Measurements from ENCODE around the gene RAB3C.

The RAB3C gene

GRCh38 chr5:58714046-58714445 lies 131.2 kb downstream of the RAB3C start:
- Histone ChIP-seq H3K4me1 (ENCODE audit: insufficient read depth, low read length) (peaks cover 21% of the 10 kb centered on the region; the same call in 1 of the 2 replicates), H3K4me3 (ENCODE audit: low read length) (no peak overlapping the region), H3K9me3 (ENCODE audit: insufficient read depth, low read depth, low read length) (peaks cover 6% of the 10 kb centered on the region; the same call in 1 of the 2 replicates), H3K9ac (ENCODE audit: low read depth, low read length) (no peak overlapping the region), H3K36me3 (ENCODE audit: insufficient read depth, low read depth, low read length) (no peaks in the 10 kb centered on the region), H3K27ac (ENCODE audit: low read length) (no peak overlapping the region), H3K27me3 (ENCODE audit: insufficient read depth, low read length) (no peaks in the 10 kb centered on the region)

DNA sequence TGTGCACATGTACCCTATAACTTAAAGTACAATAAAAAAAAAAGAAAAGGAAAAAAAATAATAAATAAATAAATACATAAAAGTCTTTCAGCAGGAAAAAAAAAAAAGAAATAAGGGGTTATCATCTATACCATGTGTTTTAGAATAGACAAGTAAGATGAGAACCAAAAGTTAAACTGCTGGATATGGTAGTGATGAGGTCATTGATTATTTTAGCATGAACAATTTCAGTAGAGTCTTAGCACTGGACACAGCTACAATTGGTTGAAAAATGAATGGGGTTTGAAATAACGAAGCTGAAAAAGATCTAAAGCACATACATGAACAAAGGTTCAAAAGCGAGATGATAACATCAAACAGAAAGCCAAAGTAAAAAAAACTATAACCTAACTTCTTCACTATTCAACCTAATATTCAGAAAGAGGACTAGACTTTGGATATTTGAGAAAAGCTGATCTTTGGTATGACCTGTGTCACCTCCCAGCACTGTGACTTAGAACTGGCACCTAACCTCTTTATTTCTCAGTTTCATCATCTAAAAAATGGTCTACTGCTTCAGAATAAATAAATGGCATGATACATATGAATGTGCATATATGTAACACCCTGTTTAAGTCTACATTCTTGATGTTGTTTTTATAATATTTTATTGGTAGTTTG lies 133.3 kb downstream of the RAB3C start:
- Histone ChIP-seq H3K4me3 (ENCODE audit: low read length) (no peak overlapping the region), H3K36me3 (ENCODE audit: insufficient read depth, low read depth, low read length) (no peaks in the 10 kb centered on the region), H3K27me3 (ENCODE audit: insufficient read depth, low read length) (no peaks in the 10 kb centered on the region), H3K9me3 (ENCODE audit: insufficient read depth, low read depth, low read length) (peaks cover 6% of the 10 kb centered on the region; the same call in 1 of the 2 replicates), H3K27ac (ENCODE audit: low read length) (no peak overlapping the region), H3K9ac (ENCODE audit: low read depth, low read length) (no peak overlapping the region), H3K4me1 (ENCODE audit: insufficient read depth, low read length) (peaks cover 36% of the 10 kb centered on the region; the same call in 1 of the 2 replicates)

DNA sequence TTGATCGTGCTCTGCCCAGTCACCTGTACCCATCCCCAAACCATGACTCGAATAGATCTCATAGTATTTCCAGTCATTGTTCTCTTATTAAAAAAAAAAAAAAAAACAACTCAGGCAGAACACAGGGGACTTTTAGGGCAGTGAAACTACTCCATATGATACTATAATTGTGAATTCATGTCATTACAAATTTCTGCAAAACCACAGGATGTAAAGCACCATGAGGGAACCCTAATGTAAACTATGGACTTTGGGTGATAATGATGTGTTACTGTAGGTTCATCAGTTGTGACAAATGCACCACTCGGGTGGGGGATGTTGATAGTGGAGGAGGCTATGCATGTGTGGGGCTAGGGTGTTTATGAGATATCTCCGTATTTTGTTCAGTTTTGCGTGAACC lies 133.8 kb downstream of the RAB3C start:
- H3K27me3 ChIP-seq (ENCODE audit: insufficient read depth, low read length): no peaks in the 10 kb centered on the region
- H3K4me1 ChIP-seq (ENCODE audit: insufficient read depth, low read length): peaks cover 41% of the 10 kb centered on the region; the same call in 1 of the 2 replicates
- no peak overlapping the region for H3K27ac ChIP-seq (ENCODE audit: low read length)
- H3K4me3 ChIP-seq (ENCODE audit: low read length): peak overlapping the region; percentile 12; the same call in 1 of the 2 replicates
- H3K9ac ChIP-seq (ENCODE audit: low read depth, low read length): peak overlapping the region; percentile 4; the same call in 1 of the 2 replicates
- peaks cover 6% of the 10 kb centered on the region; the same call in 1 of the 2 replicates for H3K9me3 ChIP-seq (ENCODE audit: insufficient read depth, low read depth, low read length)
- H3K36me3 ChIP-seq (ENCODE audit: insufficient read depth, low read depth, low read length): no peaks in the 10 kb centered on the region

DNA sequence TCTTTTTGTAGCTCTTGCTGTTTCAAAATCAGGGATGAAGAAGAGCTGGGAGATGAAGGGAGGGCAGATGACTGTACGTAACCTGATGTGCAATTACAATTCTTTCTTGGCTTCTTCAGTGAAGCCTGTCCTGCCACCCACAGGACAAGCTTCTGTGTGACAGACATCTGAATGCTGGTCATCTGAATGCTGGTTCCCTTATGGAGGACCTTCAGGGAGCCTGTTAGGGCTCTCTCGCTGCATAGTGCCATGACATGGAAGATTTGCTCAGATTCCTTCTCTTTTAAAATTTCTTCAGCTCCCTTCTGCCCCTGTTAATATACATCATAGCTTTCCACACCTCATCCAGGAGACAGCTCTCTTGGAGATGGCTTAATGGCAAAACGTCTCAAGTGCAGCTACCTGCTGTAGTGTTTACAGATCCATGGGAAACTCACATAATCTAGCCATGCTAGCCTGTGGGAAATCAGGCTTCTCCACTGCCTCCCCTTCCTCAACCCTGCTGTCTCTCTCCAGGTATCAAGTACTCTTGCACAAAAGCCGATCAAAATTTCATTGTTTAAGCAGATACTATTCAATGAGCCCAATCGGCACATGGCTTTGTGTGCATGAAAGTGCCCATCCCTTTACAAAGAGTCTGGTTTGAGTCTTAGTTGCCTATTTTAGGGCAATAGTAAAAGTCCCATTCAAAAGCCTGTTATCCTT lies 134.6 kb downstream of the RAB3C start:
- H3K9me3 ChIP-seq (ENCODE audit: insufficient read depth, low read depth, low read length): peaks cover 6% of the 10 kb centered on the region; the same call in 1 of the 2 replicates
- H3K27ac ChIP-seq (ENCODE audit: low read length): no peak overlapping the region
- peak overlapping the region; percentile 4; the same call in 1 of the 2 replicates for H3K9ac ChIP-seq (ENCODE audit: low read depth, low read length)
- H3K4me1 ChIP-seq (ENCODE audit: insufficient read depth, low read length): peaks cover 48% of the 10 kb centered on the region
- no peaks in the 10 kb centered on the region for H3K27me3 ChIP-seq (ENCODE audit: insufficient read depth, low read length)
- H3K36me3 ChIP-seq (ENCODE audit: insufficient read depth, low read depth, low read length): no peaks in the 10 kb centered on the region
- H3K4me3 ChIP-seq (ENCODE audit: low read length): peak overlapping the region; percentile 34; the same call in 1 of the 2 replicates

DNA sequence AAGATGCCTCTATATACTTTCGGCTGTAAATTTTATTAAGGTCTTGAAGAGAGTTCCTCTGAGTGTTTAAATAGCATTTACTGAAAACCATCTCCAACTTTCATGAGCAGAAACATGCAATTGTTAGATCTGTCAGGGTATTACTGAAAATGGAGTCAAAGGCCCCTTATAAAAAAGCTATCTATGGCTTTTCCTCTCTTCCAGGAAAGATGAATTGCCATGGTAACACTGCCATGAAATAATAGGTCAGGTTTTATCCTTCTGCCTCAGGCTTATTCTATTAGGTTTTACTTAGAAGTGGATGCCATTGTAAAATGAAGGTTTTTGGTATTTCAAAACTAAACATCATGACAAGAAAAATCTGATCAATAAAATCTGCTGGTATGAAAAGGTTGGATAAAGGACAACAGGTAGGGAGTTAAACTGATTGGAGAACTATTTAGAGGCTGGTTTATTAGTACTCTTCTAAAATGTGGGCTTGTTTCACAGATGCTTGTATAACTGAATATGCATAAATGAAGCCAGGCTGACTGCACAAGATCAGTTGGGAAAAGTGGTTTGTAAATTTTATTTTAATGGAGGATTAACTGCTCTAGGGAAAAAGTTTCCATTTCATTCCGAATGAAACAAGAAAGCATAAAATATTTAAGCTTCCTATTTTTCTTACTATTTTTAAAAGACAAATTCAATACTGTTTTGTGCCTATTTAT lies 135.5 kb downstream of the RAB3C start:
- Histone ChIP-seq H3K36me3 (ENCODE audit: insufficient read depth, low read depth, low read length) (no peaks in the 10 kb centered on the region), H3K9me3 (ENCODE audit: insufficient read depth, low read depth, low read length) (peaks cover 6% of the 10 kb centered on the region; the same call in 1 of the 2 replicates), H3K27ac (ENCODE audit: low read length) (no peak overlapping the region), H3K9ac (ENCODE audit: low read depth, low read length) (peak overlapping the region; percentile 24; the same call in 1 of the 2 replicates), H3K27me3 (ENCODE audit: insufficient read depth, low read length) (peaks cover 2% of the 10 kb centered on the region; the same call in 1 of the 2 replicates), H3K4me1 (ENCODE audit: insufficient read depth, low read length) (peaks cover 53% of the 10 kb centered on the region), H3K4me3 (ENCODE audit: low read length) (peak overlapping the region; percentile 34; the same call in 1 of the 2 replicates)

DNA sequence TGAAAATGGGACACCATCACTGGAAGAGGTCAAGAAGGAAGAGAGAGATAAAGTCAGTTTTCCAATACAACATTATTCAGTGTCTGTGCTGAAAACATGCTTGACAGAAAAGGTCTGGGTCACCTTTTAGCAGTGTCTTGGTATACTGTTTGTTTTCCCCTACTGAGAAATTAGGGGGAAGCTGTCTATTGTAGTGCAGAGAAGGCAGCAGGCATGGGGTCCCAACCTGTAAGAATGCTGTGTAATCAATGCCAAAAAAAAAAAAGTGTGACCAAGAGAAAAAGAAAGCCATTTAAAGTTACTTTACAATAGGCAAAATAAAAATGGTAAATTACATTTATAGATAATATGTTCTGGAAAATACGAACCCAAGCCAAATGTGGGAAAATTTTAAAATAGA lies 139.3 kb downstream of the RAB3C start:
- peaks cover 48% of the 10 kb centered on the region for H3K4me1 ChIP-seq (ENCODE audit: insufficient read depth, low read length)
- peaks cover 6% of the 10 kb centered on the region; the same call in 1 of the 2 replicates for H3K27me3 ChIP-seq (ENCODE audit: insufficient read depth, low read length)
- 0 out of 2 replicates have a peak, but pooled peaks cover 9% of the 10 kb centered on the region for H3K36me3 ChIP-seq (ENCODE audit: insufficient read depth, low read depth, low read length)
- no peak overlapping the region for H3K27ac ChIP-seq (ENCODE audit: low read length)
- H3K9me3 ChIP-seq (ENCODE audit: insufficient read depth, low read depth, low read length): peaks cover 17% of the 10 kb centered on the region
- peak overlapping the region; percentile 1; the same call in 1 of the 2 replicates for H3K4me3 ChIP-seq (ENCODE audit: low read length)
- H3K9ac ChIP-seq (ENCODE audit: low read depth, low read length): no peak overlapping the region

DNA sequence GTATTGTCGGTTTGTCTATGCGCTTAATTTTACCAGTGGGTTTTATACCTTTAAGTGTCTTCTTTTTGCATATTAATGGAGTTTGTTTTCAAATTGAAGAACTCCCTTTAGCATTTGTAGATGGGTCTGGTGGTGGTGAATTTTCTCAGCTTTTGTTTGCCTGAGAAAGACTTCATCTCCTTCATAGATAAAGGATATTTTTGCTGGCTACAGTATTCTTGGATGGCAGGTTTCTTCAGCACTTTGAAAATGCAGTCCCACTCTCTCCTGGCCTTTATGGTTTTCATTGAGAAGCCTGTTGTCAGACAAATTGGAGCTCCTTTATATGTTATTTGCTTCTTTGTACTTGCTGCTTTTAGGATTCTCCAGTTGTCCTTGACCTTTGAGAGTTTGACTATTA lies 142.1 kb downstream of the RAB3C start:
- Histone ChIP-seq H3K9me3 (ENCODE audit: insufficient read depth, low read depth, low read length) (peaks cover 17% of the 10 kb centered on the region), H3K27me3 (ENCODE audit: insufficient read depth, low read length) (peaks cover 6% of the 10 kb centered on the region; the same call in 1 of the 2 replicates), H3K36me3 (ENCODE audit: insufficient read depth, low read depth, low read length) (0 out of 2 replicates have a peak, but pooled peaks cover 9% of the 10 kb centered on the region), H3K4me1 (ENCODE audit: insufficient read depth, low read length) (peaks cover 26% of the 10 kb centered on the region), H3K9ac (ENCODE audit: low read depth, low read length) (no peak overlapping the region), H3K4me3 (ENCODE audit: low read length) (no peak overlapping the region), H3K27ac (ENCODE audit: low read length) (no peak overlapping the region)

DNA sequence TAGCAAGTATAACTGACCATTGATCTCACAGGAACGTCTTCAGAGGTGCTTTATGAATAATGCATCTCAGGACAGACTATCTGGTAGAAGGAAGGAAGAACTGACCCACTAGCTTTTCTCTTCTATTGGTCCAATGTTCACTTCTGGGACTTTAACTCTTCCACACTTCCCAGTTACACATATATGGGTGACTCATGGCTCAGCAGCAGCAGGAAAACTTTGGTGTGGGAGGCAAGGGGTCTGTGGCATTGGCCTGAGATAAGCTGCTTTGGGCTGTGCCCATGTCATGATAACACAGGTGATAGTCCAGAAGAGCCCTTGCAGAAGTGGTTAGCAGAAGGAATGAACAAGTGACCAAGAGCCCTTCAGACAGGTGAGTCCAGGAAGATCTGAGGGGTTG lies 148.8 kb downstream of the RAB3C start:
- H3K9ac ChIP-seq (ENCODE audit: low read depth, low read length): no peak overlapping the region
- H3K27ac ChIP-seq (ENCODE audit: low read length): no peak overlapping the region
- no peaks in the 10 kb centered on the region for H3K4me1 ChIP-seq (ENCODE audit: insufficient read depth, low read length)
- no peaks in the 10 kb centered on the region for H3K9me3 ChIP-seq (ENCODE audit: insufficient read depth, low read depth, low read length)
- no peaks in the 10 kb centered on the region for H3K27me3 ChIP-seq (ENCODE audit: insufficient read depth, low read length)
- no peak overlapping the region for H3K4me3 ChIP-seq (ENCODE audit: low read length)
- H3K36me3 ChIP-seq (ENCODE audit: insufficient read depth, low read depth, low read length): no peaks in the 10 kb centered on the region

- no peaks in the 10 kb centered on the region for H3K27me3 ChIP-seq (ENCODE audit: insufficient read depth, low read length)
- H3K9ac ChIP-seq (ENCODE audit: low read depth, low read length): no peak overlapping the region
- no peak overlapping the region for H3K4me3 ChIP-seq (ENCODE audit: low read length)
- no peaks in the 10 kb centered on the region for H3K4me1 ChIP-seq (ENCODE audit: insufficient read depth, low read length)
- no peak overlapping the region for H3K27ac ChIP-seq (ENCODE audit: low read length)
- no peaks in the 10 kb centered on the region for H3K36me3 ChIP-seq (ENCODE audit: insufficient read depth, low read depth, low read length)
- no peaks in the 10 kb centered on the region for H3K9me3 ChIP-seq (ENCODE audit: insufficient read depth, low read depth, low read length)
Measured at GRCh38 chr5:58735637-58736036, 152.8 kb downstream of the RAB3C start.

DNA sequence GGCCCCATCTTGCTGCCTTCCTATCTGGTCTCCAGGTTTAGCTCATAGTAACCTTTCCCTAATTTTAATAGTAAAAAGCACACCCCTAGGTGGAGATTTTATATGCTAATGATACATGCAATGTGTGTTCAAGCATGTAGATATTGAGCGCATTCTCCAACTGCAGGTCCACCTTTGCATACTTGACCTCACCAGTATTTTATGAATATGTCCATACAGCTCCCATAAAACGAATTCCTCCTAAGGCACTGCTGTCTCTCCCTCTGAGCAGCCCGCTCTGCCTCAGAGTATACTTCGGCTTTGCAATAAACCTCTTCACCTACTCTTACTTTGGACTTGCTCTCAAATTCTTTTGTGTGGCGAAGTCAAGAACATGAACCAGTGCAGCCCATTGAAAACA lies 153.3 kb downstream of the RAB3C start:
- Histone ChIP-seq H3K4me1 (ENCODE audit: insufficient read depth, low read length) (no peaks in the 10 kb centered on the region), H3K36me3 (ENCODE audit: insufficient read depth, low read depth, low read length) (no peaks in the 10 kb centered on the region), H3K27ac (ENCODE audit: low read length) (no peak overlapping the region), H3K27me3 (ENCODE audit: insufficient read depth, low read length) (no peaks in the 10 kb centered on the region), H3K4me3 (ENCODE audit: low read length) (no peak overlapping the region), H3K9ac (ENCODE audit: low read depth, low read length) (no peak overlapping the region), H3K9me3 (ENCODE audit: insufficient read depth, low read depth, low read length) (no peaks in the 10 kb centered on the region)

GRCh38 chr5:58737671-58738070 lies 154.8 kb downstream of the RAB3C start:
- no peaks in the 10 kb centered on the region for H3K27me3 ChIP-seq (ENCODE audit: insufficient read depth, low read length)
- no peaks in the 10 kb centered on the region for H3K9me3 ChIP-seq (ENCODE audit: insufficient read depth, low read depth, low read length)
- H3K4me3 ChIP-seq (ENCODE audit: low read length): no peak overlapping the region
- H3K36me3 ChIP-seq (ENCODE audit: insufficient read depth, low read depth, low read length): no peaks in the 10 kb centered on the region
- no peak overlapping the region for H3K9ac ChIP-seq (ENCODE audit: low read depth, low read length)
- no peak overlapping the region for H3K27ac ChIP-seq (ENCODE audit: low read length)
- H3K4me1 ChIP-seq (ENCODE audit: insufficient read depth, low read length): peaks cover 3% of the 10 kb centered on the region; the same call in 1 of the 2 replicates
